Measurements from ENCODE around the gene CTAGE1.

The CTAGE1 gene

GRCh38 chr18:22368021-22368420 lies 49.7 kb downstream of the CTAGE1 start:
- TF ChIP-seq CTCF (IDR thresholded peaks at IDR 0.05; ENCODE audit: borderline replicate concordance, control extremely low read depth, extremely low read depth, insufficient read depth, missing control alignments): no peak
- DNase-seq (ENCODE audit: low spot score): no peak
- in situ Hi-C loops (cut with MboI; ENCODE audit: low sequenced_read_pairs, unreplicated experiment): loop anchor here (25.0 kb wide), 1 partner anchor 106 kb away; no protein-coding TSS in a partner anchor

- TF ChIP-seq CTCF (IDR thresholded peaks at IDR 0.05; ENCODE audit: borderline replicate concordance, control extremely low read depth, extremely low read depth, insufficient read depth, missing control alignments): no peak
- DNase-seq (ENCODE audit: low spot score): no peak
- in situ Hi-C loops (cut with MboI; ENCODE audit: low sequenced_read_pairs, unreplicated experiment): loop anchor here (25.0 kb wide), 1 partner anchor 105 kb away; no protein-coding TSS in a partner anchor
These were observed 50.4 kb downstream of the CTAGE1 start for GRCh38 chr18:22367303-22367702.

GRCh38 chr18:22363867-22364463 lies 53.8 kb downstream of the CTAGE1 start:
- in situ Hi-C loops (cut with MboI; ENCODE audit: low sequenced_read_pairs, unreplicated experiment): loop anchor here (25.0 kb wide), 1 partner anchor 102 kb away; no protein-coding TSS in a partner anchor
- no peak for TF ChIP-seq CTCF (IDR thresholded peaks at IDR 0.05; ENCODE audit: borderline replicate concordance, control extremely low read depth, extremely low read depth, insufficient read depth, missing control alignments)
- DNase-seq (ENCODE audit: low spot score): no peak
